ENCODE measurements around the gene PEAR1.

GRCh38 chr1:156931974-156932710 is 38.6 kb downstream of the PEAR1 start:
- TF ChIP-seq, protein P1, sequence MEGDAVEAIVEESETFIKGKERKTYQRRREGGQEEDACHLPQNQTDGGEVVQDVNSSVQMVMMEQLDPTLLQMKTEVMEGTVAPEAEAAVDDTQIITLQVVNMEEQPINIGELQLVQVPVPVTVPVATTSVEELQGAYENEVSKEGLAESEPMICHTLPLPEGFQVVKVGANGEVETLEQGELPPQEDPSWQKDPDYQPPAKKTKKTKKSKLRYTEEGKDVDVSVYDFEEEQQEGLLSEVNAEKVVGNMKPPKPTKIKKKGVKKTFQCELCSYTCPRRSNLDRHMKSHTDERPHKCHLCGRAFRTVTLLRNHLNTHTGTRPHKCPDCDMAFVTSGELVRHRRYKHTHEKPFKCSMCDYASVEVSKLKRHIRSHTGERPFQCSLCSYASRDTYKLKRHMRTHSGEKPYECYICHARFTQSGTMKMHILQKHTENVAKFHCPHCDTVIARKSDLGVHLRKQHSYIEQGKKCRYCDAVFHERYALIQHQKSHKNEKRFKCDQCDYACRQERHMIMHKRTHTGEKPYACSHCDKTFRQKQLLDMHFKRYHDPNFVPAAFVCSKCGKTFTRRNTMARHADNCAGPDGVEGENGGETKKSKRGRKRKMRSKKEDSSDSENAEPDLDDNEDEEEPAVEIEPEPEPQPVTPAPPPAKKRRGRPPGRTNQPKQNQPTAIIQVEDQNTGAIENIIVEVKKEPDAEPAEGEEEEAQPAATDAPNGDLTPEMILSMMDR (conservative IDR thresholded peaks at IDR 0.05), result no peak
- no peak for TF ChIP-seq EZH2 (IDR thresholded peaks at IDR 0.05; ENCODE audit: low read depth)
